ENCODE results near the gene SARNP.

The SARNP gene

GRCh38 chr12:55818140-55818728 lies 710 bp upstream of the SARNP start:
- no peak for TF ChIP-seq CTCF (IDR thresholded peaks at IDR 0.05; ENCODE audit: insufficient read depth, low read depth, low read length, missing control alignments)
- H3K4me3 ChIP-seq (ENCODE audit: low read length), result peak overlapping the region; percentile 95
- no peak for DNase-seq (ENCODE audit: low read depth)

GRCh38 chr12:55816881-55817344 lies 611 bp downstream of the SARNP start:
- H3K4me3 ChIP-seq (ENCODE audit: low read length), result peak overlapping the region; percentile 95
- TF ChIP-seq CTCF (IDR thresholded peaks at IDR 0.05; ENCODE audit: insufficient read depth, low read depth, low read length, missing control alignments), result no peak
- no peak for DNase-seq (ENCODE audit: low read depth)

GRCh38 chr12:55815473-55815872 lies 2.1 kb downstream of the SARNP start:
- TF ChIP-seq CTCF (IDR thresholded peaks at IDR 0.05; ENCODE audit: insufficient read depth, low read depth, low read length, missing control alignments), result no peak
- no peak for DNase-seq (ENCODE audit: low read depth)
- H3K4me3 ChIP-seq (ENCODE audit: low read length), result peak overlapping the region; percentile 95

GRCh38 chr12:55814257-55814656 lies 3.3 kb downstream of the SARNP start:
- TF ChIP-seq CTCF (IDR thresholded peaks at IDR 0.05; ENCODE audit: insufficient read depth, low read depth, low read length, missing control alignments), result no peak
- DNase-seq (ENCODE audit: low read depth), result no peak

GRCh38 chr12:55812088-55812487 lies 5.4 kb downstream of the SARNP start:
- no peak overlapping the region for H3K4me3 ChIP-seq (ENCODE audit: low read length)
- no peak for TF ChIP-seq CTCF (IDR thresholded peaks at IDR 0.05; ENCODE audit: insufficient read depth, low read depth, low read length, missing control alignments)

More at GRCh38 chr12:55814257-55814656, 3.3 kb downstream of the SARNP start:
- H3K4me3 ChIP-seq (ENCODE audit: low read length), result no peak overlapping the region

GRCh38 chr12:55809274-55809673 lies 8.2 kb downstream of the SARNP start:
- no peak for TF ChIP-seq CTCF (IDR thresholded peaks at IDR 0.05; ENCODE audit: insufficient read depth, low read depth, low read length, missing control alignments)
- no peak for DNase-seq (ENCODE audit: low read depth)

More at GRCh38 chr12:55812088-55812487, 5.4 kb downstream of the SARNP start:
- DNase-seq (ENCODE audit: low read depth), result no peak

GRCh38 chr12:55806982-55807381 lies 10.5 kb downstream of the SARNP start:
- H3K4me3 ChIP-seq (ENCODE audit: low read length), result no peak overlapping the region
- no peak for DNase-seq (ENCODE audit: low read depth)
- TF ChIP-seq CTCF (IDR thresholded peaks at IDR 0.05; ENCODE audit: insufficient read depth, low read depth, low read length, missing control alignments), result no peak

More at GRCh38 chr12:55809274-55809673, 8.2 kb downstream of the SARNP start:
- no peak overlapping the region for H3K4me3 ChIP-seq (ENCODE audit: low read length)
